Glutamatergic neuron (in vitro differentiated cells): ENCODE results near the gene ATF7IP2. TPM values are rescaled to one million over a fixed set of nuclear protein-coding genes. Genes with fewer than 3 reads are reported as not detected.
"Not testable (repeated sequence)": the region's sequence is repeated elsewhere in the genome, so short reads cannot be mapped to it uniquely, and the experiment has no call there.

Experiments
- DNase-seq: peaks from one replicate; pipeline ENCODE4 v3.0.0; 2022
- H3K27ac Mint-ChIP-seq: one replicate; pipeline ENCODE4 v1.8.0; 2020; ENCODE audit warnings: mild to moderate bottlenecking, mixed read lengths, inconsistent platforms; ENCODE audit not compliant: unreplicated experiment
- H3K27me3 Mint-ChIP-seq: one replicate; pipeline ENCODE4 v1.8.0; 2020; ENCODE audit warnings: mild to moderate bottlenecking, moderate library complexity, mixed read lengths, inconsistent platforms; ENCODE audit not compliant: unreplicated experiment
- H3K36me3 Mint-ChIP-seq: one replicate; pipeline ENCODE4 v1.8.0; 2020; ENCODE audit warnings: mild to moderate bottlenecking, mixed read lengths, inconsistent platforms; ENCODE audit not compliant: unreplicated experiment
- H3K4me1 Mint-ChIP-seq: one replicate; pipeline ENCODE4 v1.8.0; 2020; ENCODE audit warnings: mild to moderate bottlenecking, low read depth, mixed read lengths, inconsistent platforms; ENCODE audit not compliant: unreplicated experiment
- H3K4me3 Mint-ChIP-seq: one replicate; pipeline ENCODE4 v1.8.0; 2020; ENCODE audit warnings: mild to moderate bottlenecking, mixed read lengths, inconsistent platforms; ENCODE audit not compliant: unreplicated experiment
- H3K9me3 Mint-ChIP-seq: one replicate; pipeline ENCODE4 v1.8.0; 2020; ENCODE audit warnings: mild to moderate bottlenecking, moderate library complexity, mixed read lengths, inconsistent platforms; ENCODE audit not compliant: unreplicated experiment
- CTCF ChIP-seq: fragments of 200-600 bp; sonication (generic); IDR thresholded peaks from one replicate; pipeline ENCODE4 v1.5.0; 2021; ENCODE audit not compliant: partially characterized antibody, unreplicated experiment
- total RNA-seq: library from RNA; stranded (reverse); fragmentation: NEBNext Ultra II Directional; extraction: Animal tissue kit (Norgen Biotek cat#: 25700); gene quantifications from one replicate; pipeline ENCODE4 v1.2.1, GENCODE V29; 2021; ENCODE audit not compliant: unreplicated experiment

ATF7IP2 gene
- total RNA-seq, 1 donor from 2014 or later: 9.1 TPM

GRCh38 chr16:10504404-10504885 is 118.6 kb downstream of the ATF7IP2 start:
- Mint-ChIP-seq H3K36me3 (no peaks in the 10 kb centered on the region), H3K4me1 (no peaks in the 10 kb centered on the region), H3K27me3 (peaks cover 3% of the 10 kb centered on the region), H3K27ac (no peak overlapping the region), H3K4me3 (no peak overlapping the region), H3K9me3 (no peaks in the 10 kb centered on the region)
- no peak for DNase-seq
- no peak for TF ChIP-seq CTCF

DNA sequence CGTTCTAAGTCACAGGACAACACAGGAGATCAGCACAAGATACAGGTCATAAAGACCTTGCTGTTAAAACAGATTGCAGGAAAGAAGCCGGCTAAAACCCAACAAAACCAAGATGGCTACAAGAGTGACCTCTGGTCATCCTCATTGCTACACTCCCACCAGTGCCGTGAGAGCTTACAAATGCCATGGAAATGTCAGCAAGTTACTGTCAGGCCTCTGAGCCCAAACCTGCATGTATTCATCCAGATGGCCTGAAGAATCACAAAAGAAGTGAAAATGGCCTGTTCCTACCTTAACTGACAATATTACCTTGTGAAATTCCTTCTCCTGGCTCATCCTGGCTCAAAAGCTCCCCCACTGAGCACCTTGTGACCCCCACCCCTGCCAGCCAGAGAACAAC is 119.4 kb downstream of the ATF7IP2 start:
- not testable (repeated sequence) for H3K36me3 Mint-ChIP-seq, H3K27me3 Mint-ChIP-seq, H3K4me1 Mint-ChIP-seq, DNase-seq, H3K9me3 Mint-ChIP-seq, H3K27ac Mint-ChIP-seq, H3K4me3 Mint-ChIP-seq

- Mint-ChIP-seq H3K4me3 (no peak overlapping the region), H3K27me3 (peaks cover 1% of the 10 kb centered on the region), H3K36me3 (no peaks in the 10 kb centered on the region), H3K27ac (no peak overlapping the region), H3K4me1 (peaks cover 9% of the 10 kb centered on the region), H3K9me3 (no peaks in the 10 kb centered on the region)
- DNase-seq: peak; percentile 56
- peak; percentile 86 for TF ChIP-seq CTCF
Measured at GRCh38 chr16:10509534-10510025, 123.7 kb downstream of the ATF7IP2 start.

DNA sequence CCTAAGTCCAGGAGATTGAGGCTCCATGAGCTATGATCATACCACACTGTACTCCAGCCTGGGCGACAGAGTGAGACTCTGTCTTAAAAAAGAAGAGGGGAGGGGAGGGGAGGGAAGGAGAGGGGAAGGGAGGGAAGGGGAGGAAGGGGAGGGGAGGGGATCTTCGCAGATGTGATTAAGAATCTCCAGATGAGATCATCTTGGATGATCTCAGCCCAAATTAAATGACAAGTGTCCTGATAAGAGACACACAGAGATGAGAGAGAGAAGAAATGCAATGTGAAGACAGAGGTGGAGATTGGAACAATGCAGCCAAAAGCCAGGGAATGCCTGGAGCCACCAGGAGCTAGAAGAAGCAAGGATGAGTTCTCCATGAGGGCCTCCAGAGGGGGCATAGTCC is 124.4 kb downstream of the ATF7IP2 start:
- no peaks in the 10 kb centered on the region for H3K36me3 Mint-ChIP-seq
- no peak for DNase-seq
- TF ChIP-seq CTCF: no peak
- H3K4me1 Mint-ChIP-seq: peaks cover 9% of the 10 kb centered on the region
- H3K27me3 Mint-ChIP-seq: peaks cover 1% of the 10 kb centered on the region
- no peak overlapping the region for H3K27ac Mint-ChIP-seq
- H3K9me3 Mint-ChIP-seq: no peaks in the 10 kb centered on the region
- H3K4me3 Mint-ChIP-seq: no peak overlapping the region

- TF ChIP-seq CTCF: no peak
- no peak overlapping the region for H3K4me3 Mint-ChIP-seq
- no peaks in the 10 kb centered on the region for H3K36me3 Mint-ChIP-seq
- no peak for DNase-seq
- no peaks in the 10 kb centered on the region for H3K9me3 Mint-ChIP-seq
- H3K27ac Mint-ChIP-seq: no peak overlapping the region
- H3K4me1 Mint-ChIP-seq: peaks cover 9% of the 10 kb centered on the region
- peaks cover 1% of the 10 kb centered on the region for H3K27me3 Mint-ChIP-seq
Measured at GRCh38 chr16:10511829-10512228, 126.0 kb downstream of the ATF7IP2 start.
